Fibroblast of lung (primary cell): ENCODE measurements around the gene SPI1. TPM values are rescaled to one million over a fixed set of nuclear protein-coding genes. Genes with fewer than 3 reads are reported as not detected.

Experiments used
- DNase-seq, 2 donors: peaks; one replicate each; pipeline versions ENCODE4 v3.0.0 to v3.0.0-alpha.2; 2010; ENCODE audit warnings: low read depth in 2 of 2
- H2AFZ ChIP-seq: 2 replicates; pipeline ENCODE4 v1.5.1; 2012; ENCODE audit warnings: low read length, control low read depth, inconsistent platforms
- H3K27ac ChIP-seq: 2 replicates; pipeline ENCODE4 v1.5.1; 2011; ENCODE audit warnings: low read length, control low read depth; ENCODE audit not compliant: insufficient read depth
- H3K27me3 ChIP-seq: 2 replicates; pipeline ENCODE4 v1.5.1; 2011; ENCODE audit warnings: mild to moderate bottlenecking, low read length; ENCODE audit not compliant: control insufficient read depth, insufficient read depth
- H3K36me3 ChIP-seq: 2 replicates; pipeline ENCODE4 v1.5.1; 2011; ENCODE audit warnings: low read length; ENCODE audit not compliant: control insufficient read depth, insufficient read depth
- H3K4me1 ChIP-seq: 2 replicates; pipeline ENCODE4 v1.5.1; 2011; ENCODE audit warnings: low read length; ENCODE audit not compliant: control insufficient read depth, insufficient read depth; ENCODE audit errors: extremely low read depth
- H3K4me2 ChIP-seq: 2 replicates; pipeline ENCODE4 v1.5.1; 2011; ENCODE audit warnings: low read length, control low read depth; ENCODE audit not compliant: insufficient read depth; ENCODE audit errors: extremely low read depth
- H3K4me3 ChIP-seq, 4 experiments: fragments of 200-600 bp in 1 of 4; sonication (generic) in 1 of 4; replicated peaks in 1 of 4; 2 replicates each; pipeline ENCODE4 v1.5.1; 2011 to 2016; ENCODE audit warnings: low read length in 4 of 4, low read depth in 3 of 4, mild to moderate bottlenecking in 3 of 4, control low read depth in 2 of 4, inconsistent platforms in 1 of 4, mixed read lengths in 1 of 4; ENCODE audit not compliant: insufficient read depth in 1 of 4; ENCODE audit errors: control extremely low read depth in 1 of 4
- H3K79me2 ChIP-seq: 2 replicates; pipeline ENCODE4 v1.5.1; 2012; ENCODE audit warnings: mild to moderate bottlenecking, low read length, inconsistent platforms; ENCODE audit not compliant: control insufficient read depth, insufficient read depth
- H3K9ac ChIP-seq: 2 replicates; pipeline ENCODE4 v1.5.1; 2011; ENCODE audit warnings: mild to moderate bottlenecking, low read length, control low read depth; ENCODE audit not compliant: insufficient read depth
- H3K9me3 ChIP-seq: 2 replicates; pipeline ENCODE4 v1.5.1; 2012; ENCODE audit warnings: low read depth, low read length; ENCODE audit not compliant: control insufficient read depth, insufficient read depth
- H4K20me1 ChIP-seq: 2 replicates; pipeline ENCODE4 v1.5.1; 2011; ENCODE audit warnings: low read length; ENCODE audit not compliant: control insufficient read depth, insufficient read depth; ENCODE audit errors: extremely low read depth
- EZH2 ChIP-seq: IDR thresholded peaks from 2 replicates; pipeline ENCODE4 v1.5.1; 2012; ENCODE audit warnings: low read length, control low read depth, mild to moderate bottlenecking; ENCODE audit errors: missing control alignments
- polyA plus RNA-seq, 2 donors: library from polyadenylated mRNA; depleted of rRNA in 1 of 2; stranded (reverse) in 1 of 2; unstranded in 1 of 2; fragments of >200 nt; gene quantifications; 2 replicates each; pipeline ENCODE4 v1.2.1, GENCODE V29; 2011 to 2012; ENCODE audit warnings: missing spikeins in 1 of 2
- total RNA-seq: library from RNA; depleted of rRNA; stranded (reverse); fragments of >200 nt; gene quantifications from 2 replicates; pipeline ENCODE4 v1.2.1, GENCODE V29; 2014
- TF ChIP-seq, protein P1 (sequence below), 2 donors: IDR thresholded peaks in 1 of 2; conservative IDR thresholded peaks in 1 of 2; 1 replicate in 1 of 2; 2 replicates in 1 of 2; pipeline ENCODE4 v1.5.1; 2011 to 2012; ENCODE audit warnings: low read length in 2 of 2, control low read depth in 1 of 2, inconsistent platforms in 1 of 2, low read depth in 1 of 2, mild to moderate bottlenecking in 1 of 2

SPI1 gene
- total and polyA plus RNA-seq, 2 donors (not counting 1 experiment from before 2014, with no cell fraction given) = not detected

DNA sequence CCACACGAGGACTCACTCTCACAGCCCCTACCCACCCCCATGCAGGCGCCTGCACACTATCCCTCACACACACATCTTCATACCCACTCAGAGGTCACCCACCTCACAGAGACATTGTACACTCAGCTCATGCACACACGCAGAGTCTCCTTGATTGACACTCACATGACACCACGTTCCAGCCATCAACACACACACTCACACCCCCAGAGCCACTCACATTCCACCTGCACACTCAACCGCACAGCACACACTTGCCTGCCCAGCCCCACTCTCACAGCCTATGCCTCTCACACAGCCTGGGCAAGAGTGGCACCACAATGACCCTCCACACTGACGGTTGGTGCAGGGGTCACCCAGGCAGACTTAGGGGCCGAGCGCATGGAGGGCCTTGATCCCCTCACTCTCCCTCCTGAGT is 2.2 kb downstream of the SPI1 start:
- Histone ChIP-seq H3K4me3 (no peak overlapping the region), H3K4me2 (no peak overlapping the region), H3K4me1 (no peaks in the 10 kb centered on the region), H3K9ac (no peak overlapping the region), H4K20me1 (no peaks in the 10 kb centered on the region), H3K36me3 (no peaks in the 10 kb centered on the region), H3K27ac (no peak overlapping the region), H3K9me3 (no peaks in the 10 kb centered on the region), H2AFZ (no peak overlapping the region), H3K79me2 (no peaks in the 10 kb centered on the region), H3K27me3 (no peaks in the 10 kb centered on the region)
- TF ChIP-seq EZH2 = no peak
- TF ChIP-seq, protein P1, sequence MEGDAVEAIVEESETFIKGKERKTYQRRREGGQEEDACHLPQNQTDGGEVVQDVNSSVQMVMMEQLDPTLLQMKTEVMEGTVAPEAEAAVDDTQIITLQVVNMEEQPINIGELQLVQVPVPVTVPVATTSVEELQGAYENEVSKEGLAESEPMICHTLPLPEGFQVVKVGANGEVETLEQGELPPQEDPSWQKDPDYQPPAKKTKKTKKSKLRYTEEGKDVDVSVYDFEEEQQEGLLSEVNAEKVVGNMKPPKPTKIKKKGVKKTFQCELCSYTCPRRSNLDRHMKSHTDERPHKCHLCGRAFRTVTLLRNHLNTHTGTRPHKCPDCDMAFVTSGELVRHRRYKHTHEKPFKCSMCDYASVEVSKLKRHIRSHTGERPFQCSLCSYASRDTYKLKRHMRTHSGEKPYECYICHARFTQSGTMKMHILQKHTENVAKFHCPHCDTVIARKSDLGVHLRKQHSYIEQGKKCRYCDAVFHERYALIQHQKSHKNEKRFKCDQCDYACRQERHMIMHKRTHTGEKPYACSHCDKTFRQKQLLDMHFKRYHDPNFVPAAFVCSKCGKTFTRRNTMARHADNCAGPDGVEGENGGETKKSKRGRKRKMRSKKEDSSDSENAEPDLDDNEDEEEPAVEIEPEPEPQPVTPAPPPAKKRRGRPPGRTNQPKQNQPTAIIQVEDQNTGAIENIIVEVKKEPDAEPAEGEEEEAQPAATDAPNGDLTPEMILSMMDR (conservative IDR thresholded peaks at IDR 0.05 in 1 of 2, IDR thresholded peaks at IDR 0.05 in 1 of 2; ENCODE audit: low read depth in 1 of 2, low read length in 2 of 2) = no peak
- no peak for DNase-seq

DNA sequence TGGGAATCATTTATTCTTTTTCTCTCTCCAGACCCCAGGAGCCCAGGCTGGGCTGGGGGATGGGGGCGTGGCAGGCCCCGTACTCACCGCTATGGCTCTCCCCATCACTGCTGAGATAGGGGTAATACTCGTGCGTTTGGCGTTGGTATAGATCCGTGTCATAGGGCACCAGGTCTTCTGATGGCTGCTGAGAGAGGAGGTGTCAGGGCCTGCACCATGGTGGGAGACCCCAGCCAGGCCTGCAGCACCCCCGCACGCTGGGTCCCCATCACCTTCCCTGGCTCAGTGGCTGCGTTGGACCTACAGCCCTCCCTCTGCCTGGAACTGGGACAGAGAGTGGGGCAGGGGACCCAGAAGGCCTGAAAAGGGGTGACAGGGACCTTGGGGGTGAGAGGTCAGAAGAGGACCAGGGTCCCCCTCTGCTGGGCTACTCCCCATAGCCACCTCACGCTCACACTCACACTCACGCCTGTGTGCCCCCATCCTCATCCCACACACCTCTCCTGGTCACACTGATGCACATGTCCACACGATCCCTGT is 2.7 kb downstream of the SPI1 start:
- Histone ChIP-seq H3K9ac (no peak overlapping the region), H3K79me2 (no peaks in the 10 kb centered on the region), H3K27ac (no peak overlapping the region), H3K4me1 (no peaks in the 10 kb centered on the region), H2AFZ (no peak overlapping the region), H4K20me1 (no peaks in the 10 kb centered on the region), H3K9me3 (no peaks in the 10 kb centered on the region), H3K36me3 (no peaks in the 10 kb centered on the region), H3K27me3 (no peaks in the 10 kb centered on the region), H3K4me3 (no peak overlapping the region), H3K4me2 (no peak overlapping the region)
- TF ChIP-seq, protein P1 (conservative IDR thresholded peaks at IDR 0.05 in 1 of 2, IDR thresholded peaks at IDR 0.05 in 1 of 2; ENCODE audit: low read depth in 1 of 2, low read length in 2 of 2) = no peak
- no peak for TF ChIP-seq EZH2
- no peak for DNase-seq

DNA sequence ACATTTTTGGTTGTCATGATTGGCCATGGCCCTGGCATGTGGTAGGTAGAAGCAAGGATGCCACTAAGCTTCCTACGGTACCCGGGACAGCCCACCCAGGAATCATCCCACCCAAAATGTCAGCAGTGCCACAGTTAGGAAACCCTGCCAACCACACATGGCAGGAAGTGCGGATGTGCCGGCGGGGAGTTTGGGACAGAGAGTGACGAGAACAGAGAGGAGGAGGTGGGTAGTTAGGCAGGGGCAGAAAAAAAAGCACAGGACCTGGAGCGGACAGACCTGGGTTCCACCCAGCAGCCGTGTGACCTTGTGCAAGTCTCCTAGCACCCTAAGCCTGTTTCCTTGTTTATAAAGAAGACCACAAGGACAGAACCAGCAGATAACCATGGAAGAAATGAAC is 3.3 kb downstream of the SPI1 start:
- TF ChIP-seq, protein P1 (conservative IDR thresholded peaks at IDR 0.05 in 1 of 2, IDR thresholded peaks at IDR 0.05 in 1 of 2; ENCODE audit: low read depth in 1 of 2, low read length in 2 of 2) = no peak
- TF ChIP-seq EZH2 = no peak
- DNase-seq = no peak
- no peaks in the 10 kb centered on the region for H3K79me2 ChIP-seq
- no peaks in the 10 kb centered on the region for H3K9me3 ChIP-seq
- H3K4me1 ChIP-seq = no peaks in the 10 kb centered on the region
- H3K27me3 ChIP-seq = no peaks in the 10 kb centered on the region
- H2AFZ ChIP-seq = no peak overlapping the region
- no peak overlapping the region for H3K27ac ChIP-seq
- H3K4me3 ChIP-seq = no peak overlapping the region
- H3K4me2 ChIP-seq = no peak overlapping the region
- H3K9ac ChIP-seq = no peak overlapping the region
- no peaks in the 10 kb centered on the region for H4K20me1 ChIP-seq
- H3K36me3 ChIP-seq = no peaks in the 10 kb centered on the region
